Measurements from ENCODE around the gene FBXW9.
"Not testable (repeated sequence)": the region's sequence is repeated elsewhere in the genome, so short reads cannot be mapped to it uniquely, and the experiment has no call there.

FBXW9 gene

DNA sequence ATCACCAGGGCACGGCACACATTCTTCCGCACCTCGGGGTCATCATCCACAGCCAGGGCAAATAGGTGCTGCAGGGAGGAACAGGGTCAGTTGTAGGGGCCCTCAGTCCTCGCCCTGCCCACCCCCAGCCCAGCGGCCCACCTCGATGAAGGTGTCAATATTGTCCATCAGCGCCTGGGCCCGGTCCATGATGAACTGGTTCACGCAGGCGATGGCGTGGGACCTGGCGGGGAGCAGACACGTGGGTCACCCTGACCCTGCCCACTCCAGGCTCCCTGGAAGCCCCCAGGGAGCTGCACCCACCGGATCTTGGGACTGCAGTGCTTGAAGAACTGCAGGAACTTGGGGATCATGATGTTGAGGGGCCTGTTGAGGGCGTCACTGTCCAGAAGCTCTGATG, 18.7 kb upstream of the FBXW9 start:
- DNase-seq = no peak

DNA sequence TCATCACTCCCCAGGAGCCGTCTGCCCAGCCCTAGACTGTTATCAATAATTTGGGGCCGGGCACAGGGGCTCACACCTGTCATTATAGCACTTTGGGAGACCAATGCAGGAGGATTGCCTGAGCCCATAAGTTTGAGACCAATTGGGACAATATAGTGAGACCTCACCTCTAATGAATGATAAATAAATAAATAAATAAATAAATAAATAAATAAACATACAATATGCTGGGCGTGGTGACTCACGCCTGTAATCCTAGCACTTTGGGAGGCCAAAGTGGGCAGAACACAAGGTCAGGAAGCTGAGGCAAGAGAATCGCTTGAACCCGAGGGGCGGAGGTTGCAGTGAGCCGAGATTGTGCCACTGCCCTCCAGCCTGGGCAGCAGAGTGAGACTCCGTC, 16.9 kb upstream of the FBXW9 start:
- not testable (repeated sequence) for DNase-seq

DNA sequence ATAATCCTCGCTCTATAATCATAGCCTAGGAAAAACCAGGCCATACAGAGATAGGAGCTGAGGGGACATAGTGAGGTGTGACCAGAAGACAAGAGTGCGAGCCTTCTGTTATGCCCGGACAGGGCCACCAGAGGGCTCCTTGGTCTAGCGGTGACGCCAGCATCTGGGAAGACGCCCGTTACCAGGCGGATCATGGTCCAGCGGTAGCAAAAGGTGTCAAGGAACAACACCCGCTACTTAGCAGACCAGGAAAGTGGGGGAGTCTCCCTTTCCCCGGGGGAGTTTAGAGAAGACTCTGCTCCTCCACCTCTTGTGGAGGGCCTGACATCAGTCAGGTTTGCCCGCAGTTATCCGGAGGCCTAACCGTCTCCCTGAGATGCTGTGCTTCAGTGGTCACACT, 15.6 kb upstream of the FBXW9 start:
- DNase-seq = not testable (repeated sequence)

DNA sequence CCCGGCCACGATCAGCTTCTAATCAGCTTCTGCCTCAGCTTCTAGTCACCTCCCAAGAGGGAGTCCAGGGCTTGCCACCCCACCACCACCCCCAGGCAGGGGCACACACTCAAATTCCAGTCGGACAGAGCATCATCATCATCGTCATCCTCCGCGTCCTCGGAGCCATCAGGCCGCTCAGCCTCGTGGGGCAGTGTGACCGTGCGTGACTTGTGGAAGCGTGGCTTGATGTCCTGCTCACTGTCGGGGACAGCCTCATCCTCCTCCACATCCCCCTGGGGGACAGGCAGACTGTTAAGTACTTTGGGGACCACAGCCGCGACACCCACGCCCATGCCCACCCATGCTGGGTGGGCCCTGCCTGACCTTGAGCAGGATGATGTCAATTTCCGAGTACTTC, 14.8 kb upstream of the FBXW9 start:
- no peak for DNase-seq

DNA sequence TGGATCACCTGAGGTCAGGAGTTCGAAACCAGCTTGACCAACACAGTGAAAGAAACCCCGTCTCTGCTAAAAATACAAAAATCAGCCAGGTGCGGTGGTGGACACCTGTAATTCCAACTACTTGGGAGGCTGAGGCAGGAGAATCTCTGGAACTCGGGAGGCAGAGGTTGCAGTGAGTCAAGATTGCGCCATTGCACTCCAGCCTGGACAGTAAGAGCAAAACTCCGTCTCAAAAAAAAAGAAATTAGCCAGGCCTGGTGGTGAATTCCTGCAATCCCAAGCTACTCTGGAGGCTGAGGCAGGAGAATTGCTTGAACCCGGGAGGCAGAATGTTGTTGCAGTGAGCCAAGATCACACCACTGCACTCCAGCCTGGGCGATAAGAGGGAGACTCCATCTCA, 12.2 kb upstream of the FBXW9 start:
- no peak for DNase-seq

DNA sequence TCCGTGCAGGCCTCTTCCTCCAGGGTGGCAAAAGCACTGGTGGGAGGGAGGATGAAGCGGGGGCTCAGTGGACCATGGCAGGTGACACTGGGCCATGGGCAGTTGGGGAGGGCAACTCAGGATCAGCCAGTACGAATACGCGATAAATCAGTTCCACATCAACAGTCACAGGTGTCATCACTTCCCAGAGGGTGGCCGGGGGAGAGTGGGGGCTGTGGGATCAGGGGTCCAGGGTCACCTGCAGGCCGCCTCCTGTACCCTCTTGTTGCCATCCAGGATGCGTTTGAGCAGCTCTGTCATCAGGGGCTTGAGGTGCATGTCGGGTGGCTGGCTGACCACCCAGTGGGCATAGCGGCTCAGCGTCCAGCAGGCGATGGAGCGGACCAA, 9.9 kb upstream of the FBXW9 start:
- DNase-seq = no peak

DNA sequence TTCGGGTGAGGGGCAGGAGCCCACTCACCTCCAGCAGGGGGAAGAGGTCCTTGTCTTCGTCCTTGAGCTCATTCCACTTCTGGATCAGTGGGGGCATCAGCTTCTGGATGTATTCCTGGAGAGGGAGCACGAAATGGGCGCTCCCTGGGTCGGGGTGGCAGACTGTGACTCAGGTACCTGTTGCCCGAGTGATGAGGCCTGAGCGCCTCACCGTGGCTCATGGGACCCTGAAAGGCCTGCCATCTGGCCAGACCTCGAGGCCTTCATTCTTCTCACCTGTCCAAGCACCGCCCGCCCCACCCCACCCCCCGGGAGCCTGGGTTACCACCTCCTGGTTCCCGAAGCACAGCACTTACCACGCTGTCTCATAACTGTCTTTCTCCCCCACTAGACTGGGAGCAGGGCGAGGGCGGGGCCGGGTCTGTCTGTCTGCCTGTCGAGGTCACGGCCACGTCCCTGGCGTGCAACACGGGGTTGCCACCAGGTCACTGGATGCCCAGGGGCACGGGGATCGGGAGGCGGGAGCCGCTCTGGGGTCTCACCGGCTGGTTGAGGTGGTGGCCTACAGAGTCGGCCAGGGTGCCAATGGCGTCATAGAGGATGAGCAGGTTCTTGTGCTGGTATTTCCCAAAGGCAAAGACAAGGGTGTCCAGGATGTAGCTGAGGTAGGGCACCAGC, 9.4 kb upstream of the FBXW9 start:
- no peak for DNase-seq

DNA sequence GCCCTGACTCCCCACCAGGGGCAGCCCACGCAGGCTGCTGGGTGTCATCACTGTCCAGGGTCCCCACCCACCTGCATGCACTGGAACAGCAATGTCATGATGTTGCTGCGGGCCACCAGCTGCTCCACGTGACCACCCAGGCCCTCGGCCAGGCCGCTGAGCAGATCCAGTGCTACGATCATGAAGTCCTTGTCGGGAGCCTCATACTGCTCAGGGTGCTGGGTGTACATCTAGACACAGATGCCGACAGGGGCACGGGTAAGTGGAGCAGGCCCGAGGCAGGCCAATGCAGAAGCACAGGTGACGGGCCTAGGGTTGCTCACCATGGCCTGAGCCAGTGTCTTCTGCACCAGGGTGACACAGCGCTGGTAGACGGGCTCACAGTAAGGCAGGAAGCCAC, 8.7 kb upstream of the FBXW9 start:
- no peak for DNase-seq

DNA sequence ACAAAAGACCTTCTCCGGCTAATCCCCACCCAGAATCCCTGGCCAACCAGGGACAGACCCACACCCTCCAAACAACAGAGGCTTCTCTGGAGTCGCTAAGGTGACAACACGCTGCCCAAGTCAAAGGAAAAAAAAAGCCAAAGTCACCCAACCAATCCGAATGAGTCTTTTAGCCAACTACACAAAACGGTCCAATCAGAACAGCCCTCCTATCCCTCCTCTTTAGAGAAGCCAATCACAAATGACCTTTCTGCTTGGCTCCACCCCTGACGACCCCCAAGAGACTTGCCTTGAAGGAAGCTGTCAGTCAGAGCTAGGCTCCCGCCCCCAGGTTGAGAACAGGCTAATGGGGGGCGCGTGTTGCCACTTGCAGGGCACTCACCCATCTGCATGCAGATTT, 6.6 kb upstream of the FBXW9 start:
- DNase-seq = no peak

DNA sequence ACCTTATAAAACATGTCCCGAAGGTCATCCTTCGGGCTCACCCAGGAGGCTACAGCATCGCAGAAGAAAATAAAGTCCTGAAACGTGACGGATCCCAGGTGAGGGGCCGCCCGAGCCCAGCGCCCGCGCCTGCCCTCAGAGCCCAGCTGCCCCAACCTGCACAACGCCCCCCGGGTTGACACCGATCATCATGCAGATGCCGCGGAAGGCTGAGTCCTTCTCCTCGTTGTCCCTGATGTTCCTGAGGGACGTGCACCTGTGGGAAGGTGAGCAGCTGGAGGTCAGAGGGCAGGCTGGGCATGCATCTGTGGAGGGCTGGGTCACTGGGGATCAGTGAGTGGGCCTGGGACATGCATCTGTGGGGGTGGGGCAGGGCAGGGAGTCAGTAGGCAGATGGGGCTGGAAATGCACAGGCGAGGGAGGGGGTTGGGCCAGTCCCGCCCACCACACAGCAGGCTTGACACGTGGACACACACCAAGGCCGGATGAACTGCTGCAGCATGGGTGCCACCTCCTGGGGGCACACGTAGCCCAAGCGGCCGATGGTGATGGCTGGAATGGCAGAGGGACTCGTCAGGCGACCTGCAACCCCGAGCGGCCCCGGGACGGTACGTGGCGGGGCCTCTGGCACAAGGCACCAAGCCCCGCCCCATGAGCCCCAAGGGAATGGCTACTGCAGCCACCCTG, 5.3 kb upstream of the FBXW9 start:
- DNase-seq = no peak

DNA sequence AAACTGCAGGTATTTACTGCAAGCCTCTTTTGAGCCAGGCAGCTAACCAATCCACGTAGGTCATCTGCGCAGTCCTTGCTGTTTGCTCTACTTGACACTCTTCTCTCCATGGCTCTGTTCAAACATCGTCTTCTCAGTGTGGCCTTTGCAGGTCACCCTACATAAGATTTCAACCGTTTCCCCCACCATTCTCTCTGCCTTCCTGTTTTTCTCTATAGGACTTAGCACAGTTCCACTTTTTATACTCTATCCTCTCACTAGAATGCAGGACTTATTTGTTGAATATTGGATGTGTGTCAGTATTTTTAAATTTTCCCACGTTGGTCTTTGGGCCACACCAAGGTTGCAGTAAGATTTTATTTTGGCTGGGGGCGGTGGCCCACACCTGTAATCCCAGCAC, 1.7 kb upstream of the FBXW9 start:
- DNase-seq = no peak

DNA sequence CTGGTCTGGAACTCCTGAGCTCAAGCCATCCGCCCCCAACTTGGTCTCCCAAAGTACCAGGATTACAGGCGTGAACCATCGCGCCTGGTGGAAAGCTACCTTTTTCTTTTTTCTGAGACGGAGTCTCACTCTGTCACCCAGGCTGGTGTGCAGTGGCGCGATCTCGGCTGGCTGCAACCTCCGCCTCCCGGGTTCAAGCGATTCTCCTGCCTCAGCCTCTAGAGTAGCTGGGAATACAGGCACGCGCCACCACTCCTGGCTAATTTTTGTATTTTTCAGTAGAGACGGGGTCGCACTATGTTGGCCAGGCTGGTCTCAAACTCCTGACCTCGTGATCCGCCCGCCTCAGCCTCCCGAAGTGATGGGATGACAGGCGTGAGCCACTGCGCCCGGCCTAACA, 994 bp upstream of the FBXW9 start:
- not testable (repeated sequence) for DNase-seq

DNA sequence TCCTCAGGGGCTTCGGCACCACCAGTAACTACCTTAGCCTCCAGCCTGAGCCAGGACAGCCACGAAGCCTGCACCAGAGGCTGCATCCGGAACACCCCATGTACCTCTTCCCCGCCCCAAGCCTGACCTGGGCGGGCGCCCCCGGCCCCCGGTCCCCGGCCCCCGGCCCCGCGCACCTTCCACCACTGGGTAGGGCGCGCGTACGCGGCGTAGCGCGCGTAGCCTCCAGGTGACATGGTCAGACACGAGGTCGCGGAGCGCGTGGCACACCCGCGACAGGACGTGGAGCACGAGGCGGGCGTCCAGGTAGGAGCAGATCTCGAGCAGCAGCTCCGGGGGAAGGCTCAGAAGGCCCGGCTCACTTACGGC, 450 bp downstream of the FBXW9 start:
- DNase-seq = no peak

DNA sequence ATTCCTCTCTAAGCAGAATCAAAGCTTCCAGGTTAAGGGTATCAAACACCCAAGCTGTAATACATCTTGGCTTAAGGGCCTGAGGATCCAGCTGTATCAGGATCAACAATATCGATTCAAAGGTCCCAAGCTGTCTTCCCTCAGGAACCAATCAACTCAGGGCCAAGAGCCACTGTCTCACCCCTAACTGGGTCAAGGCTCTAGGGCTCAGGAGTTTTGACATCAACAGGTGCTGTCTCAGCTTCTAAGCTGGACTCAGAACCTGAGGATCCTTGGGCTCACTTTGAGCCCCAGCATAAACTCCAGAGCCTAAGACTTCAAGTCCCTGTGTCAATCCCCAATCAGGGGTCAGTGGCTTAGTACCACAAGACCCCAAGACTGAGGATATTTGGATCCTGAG, 917 bp downstream of the FBXW9 start:
- no peak for DNase-seq

DNA sequence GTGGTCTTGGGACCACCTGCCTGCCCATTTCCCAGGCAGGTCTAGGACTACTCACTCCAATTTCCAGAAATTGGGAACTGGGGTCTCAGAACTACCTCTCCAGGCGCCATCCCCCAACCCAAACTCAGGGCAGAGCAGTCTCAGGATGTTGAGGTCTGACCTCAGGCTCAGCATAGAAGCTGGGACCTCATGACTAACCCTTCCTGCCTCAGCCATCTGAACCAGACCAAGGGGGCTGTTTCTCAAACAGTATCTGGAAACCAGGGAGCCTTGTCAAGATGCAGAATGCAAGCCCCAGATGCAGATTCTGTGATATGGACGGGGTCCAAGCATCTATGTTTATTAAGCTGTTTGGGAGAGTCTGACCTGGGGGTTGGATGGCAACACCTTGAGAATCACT, 1.3 kb downstream of the FBXW9 start:
- DNase-seq = no peak

DNA sequence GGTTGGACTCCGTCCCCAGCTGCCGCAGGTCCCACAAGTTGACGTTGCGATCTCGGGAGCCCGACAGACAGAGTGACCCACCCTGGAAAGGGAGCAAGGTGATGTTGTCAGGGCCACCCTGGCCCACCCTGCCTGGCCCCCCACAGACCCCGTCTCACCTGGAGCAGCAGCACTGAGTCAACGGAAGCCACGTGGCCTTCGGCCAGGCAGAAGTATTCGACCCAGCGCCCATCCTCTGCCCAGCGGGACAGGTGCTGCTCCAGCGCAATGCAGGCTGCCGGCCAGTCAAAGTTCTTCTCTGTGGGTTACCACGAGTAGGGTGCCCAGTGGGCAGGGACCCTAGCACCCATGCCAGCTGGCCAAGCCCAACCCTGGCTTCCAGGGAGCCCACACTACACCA, 1.8 kb downstream of the FBXW9 start:
- DNase-seq = no peak

DNA sequence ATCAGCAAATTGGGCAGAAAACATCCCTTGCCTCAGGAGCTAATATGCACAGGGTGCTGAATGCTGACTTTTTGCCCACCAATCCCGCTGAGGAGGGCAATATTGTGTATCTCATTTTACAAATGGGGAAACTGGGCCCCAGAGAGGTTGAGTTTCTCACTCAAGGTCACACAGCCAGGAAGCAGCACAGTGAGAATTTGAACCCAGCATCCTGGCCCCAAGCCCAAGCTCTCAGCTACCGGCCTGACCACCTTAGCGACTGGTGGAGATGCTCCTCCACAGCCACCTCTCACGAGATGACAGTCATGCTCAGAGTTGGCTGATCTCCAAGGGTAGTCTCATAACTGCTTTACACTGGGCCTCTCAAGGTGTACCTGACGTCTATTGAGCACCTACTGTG, 3.5 kb downstream of the FBXW9 start:
- DNase-seq = no peak

DNA sequence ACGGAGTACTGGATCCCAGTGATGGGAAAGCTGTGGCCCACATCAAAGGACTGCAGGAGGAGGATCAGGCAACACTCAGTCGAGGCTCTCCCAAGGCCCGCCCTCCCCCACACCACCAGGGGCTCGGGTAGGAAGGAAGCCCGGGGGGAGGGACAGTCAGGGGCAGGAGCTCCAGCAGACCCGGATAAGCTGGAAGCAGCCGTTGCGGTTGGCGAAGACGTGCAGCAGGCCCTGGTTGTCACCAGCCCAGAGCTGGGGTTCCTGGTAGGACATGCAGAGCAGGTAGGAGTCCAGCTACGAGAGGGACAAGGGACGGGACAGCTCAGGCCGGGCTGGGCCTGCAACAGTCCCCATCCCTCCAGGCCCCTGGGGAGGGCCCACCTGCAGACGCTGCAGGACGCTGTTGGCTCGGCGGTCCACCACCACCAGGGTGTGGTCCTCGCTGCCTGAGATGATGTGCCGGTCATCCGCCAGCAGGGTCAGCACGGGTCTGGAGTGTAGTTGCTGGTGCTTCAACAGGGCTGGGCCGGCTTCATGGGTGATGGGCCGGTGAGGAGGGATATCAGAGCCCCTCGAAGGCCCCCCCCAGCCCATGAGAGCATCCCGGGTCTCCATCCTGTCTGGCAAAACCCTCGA, 6.7 kb downstream of the FBXW9 start:
- no peak for DNase-seq

DNA sequence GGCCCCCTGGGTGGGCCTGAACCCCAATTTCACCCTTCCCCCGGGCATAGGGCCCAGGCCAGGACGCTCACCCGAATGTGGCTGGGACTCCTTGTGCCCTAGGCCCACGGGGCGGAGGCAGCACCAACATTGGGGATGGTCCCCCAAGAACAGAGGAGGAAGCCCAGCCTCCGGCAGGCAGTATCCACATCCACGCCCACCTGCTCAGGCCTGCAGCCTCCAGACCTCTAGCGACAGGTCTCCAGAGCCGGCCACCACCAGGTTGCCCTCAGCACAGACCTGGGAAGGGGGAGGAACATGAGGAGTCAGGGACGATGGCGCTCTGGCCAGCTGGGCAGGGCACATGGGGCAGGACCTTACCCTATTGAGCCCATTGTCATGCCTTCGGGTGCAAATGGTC, 7.4 kb downstream of the FBXW9 start:
- DNase-seq = no peak

DNA sequence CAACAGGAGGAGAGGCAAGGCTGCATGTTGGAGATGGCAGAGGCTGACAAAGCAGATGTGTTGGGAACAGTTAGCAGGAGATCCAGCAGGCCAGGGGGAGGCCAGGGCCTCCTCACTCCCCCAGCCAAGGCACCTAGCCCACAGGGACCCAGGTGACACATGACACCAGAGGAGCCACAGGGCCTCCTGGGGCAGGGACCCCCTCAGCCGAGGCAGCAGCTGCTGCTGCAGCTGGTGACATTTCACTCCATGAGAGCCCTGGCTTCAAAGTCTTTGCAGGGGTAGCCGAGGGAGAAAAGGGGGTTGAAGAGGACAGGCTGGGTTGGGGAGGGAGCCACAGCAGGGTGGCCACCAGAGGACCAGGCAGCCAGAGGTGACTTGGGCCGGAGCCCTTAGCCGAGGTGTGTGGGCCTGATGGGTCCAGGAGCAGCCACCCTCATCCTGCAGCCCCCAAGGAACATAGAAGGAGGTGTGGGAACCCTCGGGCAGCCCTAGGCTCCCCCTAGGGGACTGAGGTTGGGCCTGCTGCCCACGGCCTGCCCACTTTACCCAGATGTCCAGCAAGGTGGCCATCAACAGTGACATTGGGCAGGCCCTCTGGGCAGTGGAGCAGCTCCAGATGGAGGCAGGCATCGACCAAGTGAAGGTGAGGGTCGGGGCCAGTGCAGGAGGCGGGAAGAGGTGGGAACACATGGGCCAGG, 8.8 kb downstream of the FBXW9 start, which contains the start of gene GNG14:
Gene GNG14, plus strand, starts transcription at position 503 of the 701 bp plus-strand sequence. Its CDS starts 51 bp downstream, at position 554.
- no peak for DNase-seq

DNA sequence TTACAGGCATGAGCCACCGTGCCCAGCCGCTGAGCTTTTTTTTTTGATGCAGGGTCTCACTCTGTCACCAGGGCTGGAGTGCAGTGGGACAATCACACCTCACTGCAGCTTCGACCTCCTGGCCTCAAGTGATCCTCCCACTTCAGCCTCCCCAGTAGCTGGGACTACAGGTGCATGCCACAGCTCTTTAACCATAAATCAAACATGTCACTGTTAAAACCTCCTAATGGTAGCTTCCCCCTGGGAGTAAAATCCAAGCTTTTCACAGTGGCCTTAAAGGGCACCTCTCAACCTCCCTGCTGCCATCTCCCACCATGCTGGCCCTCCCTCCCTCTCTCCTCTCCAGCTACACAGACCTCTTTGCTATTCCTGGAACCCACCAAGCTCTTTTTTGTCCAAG, 10.6 kb downstream of the FBXW9 start:
- no peak for DNase-seq

DNA sequence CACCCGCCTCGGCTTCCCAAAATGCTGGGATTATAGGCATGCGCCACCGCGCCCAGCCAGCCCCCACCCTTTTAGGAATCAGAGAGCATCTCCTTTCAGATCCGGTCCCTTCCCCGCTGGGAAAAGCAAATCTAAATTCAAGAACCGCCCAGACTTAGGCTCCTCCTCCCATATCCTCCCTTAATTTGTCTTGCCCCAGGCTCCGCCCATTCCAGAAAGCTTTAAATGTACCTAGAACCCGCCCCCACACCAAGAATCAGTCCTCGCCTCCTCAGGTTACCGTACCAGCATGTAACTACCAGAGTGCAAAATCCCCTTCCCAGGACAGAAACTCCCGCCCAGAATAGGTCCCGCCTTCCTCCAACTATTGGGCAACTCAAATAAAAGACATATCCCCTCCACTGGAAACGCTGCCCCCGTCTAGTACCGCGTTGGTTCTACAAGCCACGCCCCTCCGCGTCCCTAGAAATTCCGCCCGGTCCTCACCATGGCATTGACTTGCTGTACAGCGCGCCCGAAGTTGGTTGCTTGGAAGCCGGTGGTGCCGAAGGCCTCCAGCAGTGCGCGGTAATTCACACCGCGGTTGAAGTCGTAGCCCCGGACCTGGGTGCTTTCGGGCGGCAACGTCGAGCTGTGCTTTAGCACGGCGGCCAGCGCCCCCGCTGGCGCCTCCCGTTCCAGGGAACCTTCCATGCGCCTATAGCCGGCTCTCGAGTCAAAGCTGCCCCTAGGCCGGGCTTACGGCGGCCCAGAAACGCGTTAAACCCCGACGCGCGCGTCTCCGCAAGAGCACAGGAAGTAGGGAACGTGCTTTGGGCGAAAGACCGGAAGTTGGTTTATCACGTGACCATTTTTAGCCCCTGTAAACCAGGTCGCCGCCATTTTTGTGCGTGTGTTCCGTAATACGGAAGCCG, 15.1 kb downstream of the FBXW9 start, which contains the start of gene DHPS:
Gene DHPS, minus strand, starts transcription at position 807 of the 914 bp plus-strand sequence. Its CDS starts 114 bp downstream, at position 693.
- DNase-seq = peak; percentile 78 to 93

DNA sequence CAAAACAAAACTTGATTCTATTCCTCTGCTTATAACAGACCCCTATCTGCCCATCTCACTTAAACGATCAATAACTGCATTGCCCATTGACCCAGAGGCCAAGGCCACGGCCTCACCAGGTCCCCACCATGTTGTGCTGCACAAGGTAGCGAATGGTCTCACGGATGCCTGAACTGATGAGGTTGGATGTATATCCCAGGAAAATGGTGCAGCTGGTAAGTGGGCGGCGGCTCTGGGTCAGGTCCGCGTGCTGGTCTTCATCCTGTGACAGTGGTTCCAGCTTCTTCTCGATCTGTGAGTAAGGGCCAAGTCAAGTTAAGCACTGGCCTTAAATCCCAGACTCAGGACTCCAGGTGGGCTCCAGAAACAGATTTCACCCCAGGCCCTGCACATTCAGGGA, 16.4 kb downstream of the FBXW9 start:
- DNase-seq = no peak

Data from NCI-H187 (cell line).